ENCODE measurements around the gene FANCL. TPM values are rescaled to one million over a fixed set of nuclear protein-coding genes. Genes with fewer than 3 reads are reported as not detected.
"Not testable (repeated sequence)": the region's sequence is repeated elsewhere in the genome, so short reads cannot be mapped to it uniquely, and the experiment has no call there.

The FANCL gene
- total and polyA plus RNA-seq, 9 of the 15 experiments (the other 6 are each of a cell fraction or from before 2014, with no cell fraction given) = 36.7 to 120 (median 58.5) TPM

- Histone ChIP-seq H3K9me1 (ENCODE audit: control insufficient read depth, insufficient read depth, low read length) (no peaks in the 10 kb centered on the region), H4K20me1 (replicated peaks; ENCODE audit: control insufficient read depth, insufficient read depth, low read length) (no peaks in the 10 kb centered on the region), H3K4me3 (no peak overlapping the region), H3K9me3 (replicated peaks; ENCODE audit: control insufficient read depth, insufficient read depth, low read depth, low read length) (no peaks in the 10 kb centered on the region), H3K9ac (ENCODE audit: insufficient read depth in 1 of 2, low read depth in 2 of 2, low read length in 2 of 2) (no peak overlapping the region), H3K4me2 (ENCODE audit: insufficient read depth, low read length) (no peak overlapping the region), H3K27me3 (ENCODE audit: control insufficient read depth in 2 of 2, insufficient read depth in 2 of 2, low read length in 2 of 2) (no peaks in the 10 kb centered on the region), H3K4me1 (replicated peaks in 1 of 2; ENCODE audit: control insufficient read depth in 2 of 2, insufficient read depth in 2 of 2, low read length in 2 of 2) (no peaks in the 10 kb centered on the region), H2AFZ (ENCODE audit: low read depth, low read length) (no peak overlapping the region), H3K36me3 (ENCODE audit: control insufficient read depth, insufficient read depth, low read length) (peaks cover 3% of the 10 kb centered on the region; the same call in 1 of the 3 replicates), H3K79me2 (ENCODE audit: control insufficient read depth, insufficient read depth, low read length) (no peaks in the 10 kb centered on the region), H3K27ac (ENCODE audit: extremely low read depth, low read depth, low read length) (no peak overlapping the region)
- WGBS (ENCODE audit: insufficient coverage, low coverage, missing lambda C conversion rate) = 93% methylated on average over 5 of the region's 5 CpGs
- no peak for FAIRE-seq
- no TSS peak for BruUV-seq (replicated peaks)
- intact Hi-C loops (cut with micrococcal nuclease) = no loop called here
- ChIA-PET POLR2A (no interaction called here), CTCF (ENCODE audit: low intra/inter-chr PET ratio) (no interaction called here)
- TF ChIP-seq ZNF717 (CRISPR knock-in tag; IDR thresholded peaks at IDR 0.05) (no peak), ZNF444 (CRISPR knock-in tag; IDR thresholded peaks at IDR 0.05) (no peak), ZNF316 (IDR thresholded peaks at IDR 0.05) (peak; percentile 21; the same call in 1 of the 2 replicates), HNRNPK (IDR thresholded peaks at IDR 0.05; ENCODE audit: low read depth, low read length, poor library complexity, severe bottlenecking) (no peak), HOXB6 (CRISPR knock-in tag; IDR thresholded peaks at IDR 0.05; ENCODE audit: borderline replicate concordance) (no peak)
- in situ Hi-C loops (cut with MboI) = no loop called here
- DNase-seq (ENCODE audit: extremely low read depth in 1 of 4, low spot score in 3 of 4) = no peak
- no peak for ATAC-seq
These were observed 60.5 kb downstream of the FANCL start for GRCh38 chr2:58180635-58181034.

GRCh38 chr2:58180175-58180574 is 61.0 kb downstream of the FANCL start:
- DNase-seq (ENCODE audit: extremely low read depth in 1 of 4, low spot score in 3 of 4); FAIRE-seq; H2AFZ ChIP-seq (ENCODE audit: low read depth, low read length); H3K27me3 ChIP-seq (ENCODE audit: control insufficient read depth in 2 of 2, insufficient read depth in 2 of 2, low read length in 2 of 2); H3K4me3 ChIP-seq; H3K9me3 ChIP-seq (replicated peaks; ENCODE audit: control insufficient read depth, insufficient read depth, low read depth, low read length); H3K4me1 ChIP-seq (replicated peaks in 1 of 2; ENCODE audit: control insufficient read depth in 2 of 2, insufficient read depth in 2 of 2, low read length in 2 of 2); POLR2A ChIA-PET; in situ Hi-C loops (cut with MboI); H3K9ac ChIP-seq (ENCODE audit: insufficient read depth in 1 of 2, low read depth in 2 of 2, low read length in 2 of 2); ATAC-seq; H3K27ac ChIP-seq (ENCODE audit: extremely low read depth, low read depth, low read length); H3K36me3 ChIP-seq (ENCODE audit: control insufficient read depth, insufficient read depth, low read length); H3K9me1 ChIP-seq (ENCODE audit: control insufficient read depth, insufficient read depth, low read length); BruUV-seq (replicated peaks); H3K79me2 ChIP-seq (ENCODE audit: control insufficient read depth, insufficient read depth, low read length); CTCF ChIA-PET (ENCODE audit: low intra/inter-chr PET ratio); H3K4me2 ChIP-seq (ENCODE audit: insufficient read depth, low read length); intact Hi-C loops (cut with micrococcal nuclease); H4K20me1 ChIP-seq (replicated peaks; ENCODE audit: control insufficient read depth, insufficient read depth, low read length): not testable (repeated sequence)
- WGBS (ENCODE audit: insufficient coverage, low coverage, missing lambda C conversion rate) = 87% methylated on average over 3 of the region's 3 CpGs
- peak; percentile 45 for TF ChIP-seq RBM25 (IDR thresholded peaks at IDR 0.05; ENCODE audit: low read depth, low read length, severe bottlenecking)
- TF ChIP-seq KDM1A (IDR thresholded peaks at IDR 0.05) = peak in 1 of 2 experiments; percentile 11; a peak in 1 of 4 replicates
- peak; percentile 92 for TF ChIP-seq ZNF146 (CRISPR knock-in tag; IDR thresholded peaks at IDR 0.05; ENCODE audit: unreplicated experiment)
- peak; percentile 36; the same call in 1 of the 2 replicates for TF ChIP-seq BCOR (IDR thresholded peaks at IDR 0.05)

Data from K562 (cell line).